Mucosa of descending colon (tissue), 3 donors: Measurements from ENCODE around the gene DAGLB. TPM values are rescaled to one million over a fixed set of nuclear protein-coding genes. Genes with fewer than 3 reads are reported as not detected.

Experiments used
- ATAC-seq: fragments of 200-7000 bp; cut with Tn5 transposase; one replicate; pipeline ENCODE4 v1.9.1; 2020; ENCODE audit warnings: mild to moderate bottlenecking, moderate library complexity
- DNase-seq, 3 donors: peaks; one replicate each; pipeline ENCODE4 v3.0.0-alpha.2; 2020
- H3K36me3 ChIP-seq: fragments of 200-600 bp; one replicate; pipeline ENCODE4 v1.8.0; 2021; ENCODE audit warnings: low read depth, mild to moderate bottlenecking
- H3K4me1 ChIP-seq: fragments of 200-600 bp; one replicate; pipeline ENCODE4 v1.8.0; 2021; ENCODE audit warnings: low read depth, mild to moderate bottlenecking
- H3K4me3 ChIP-seq: fragments of 200-600 bp; one replicate; pipeline ENCODE4 v1.8.0; 2021; ENCODE audit warnings: mild to moderate bottlenecking
- H3K9me3 ChIP-seq: fragments of 200-600 bp; one replicate; pipeline ENCODE4 v1.8.0; 2021; ENCODE audit warnings: mild to moderate bottlenecking
- intact Hi-C, 2 donors: fragments of 100-400 bp; cut with DNase I in 1 of 2; cut with micrococcal nuclease in 1 of 2; formaldehyde crosslinking; loops; one replicate each; pipeline versions ENCODE4 v1.11.0 to v1.11.1; 2022; cut with DNase I, micrococcal nuclease
- long read RNA-seq, 2 donors: library from polyadenylated mRNA; unstranded; transcript quantifications; one replicate each; pipeline ENCODE4 v2.0.0, GENCODE V29; 2019 to 2021
- total RNA-seq, 3 donors: library from RNA; stranded (reverse); fragmentation: NEBNext Ultra II Directional in 2 of 3; extraction: Animal tissue kit (Norgen Biotek cat#: 25700) in 2 of 3; gene quantifications; one replicate each; pipeline versions ENCODE4 v1.2.1 to v1.2.4, GENCODE V29; 2021 to 2023
- TF ChIP-seq, protein P1 (sequence below): fragments of 200-600 bp; IDR thresholded peaks from one replicate; pipeline ENCODE4 v1.8.0; 2022; ENCODE audit warnings: antibody characterized with exemption, mild to moderate bottlenecking
- donor health status: DM: no; HTN: no; CAD: no; lungs with moderate emphysema.
- donor health status: DM: no; HTN: no; CAD: no.
- donor health status: DM: no; HTN: yes; CAD: no.

The DAGLB gene, protein sequence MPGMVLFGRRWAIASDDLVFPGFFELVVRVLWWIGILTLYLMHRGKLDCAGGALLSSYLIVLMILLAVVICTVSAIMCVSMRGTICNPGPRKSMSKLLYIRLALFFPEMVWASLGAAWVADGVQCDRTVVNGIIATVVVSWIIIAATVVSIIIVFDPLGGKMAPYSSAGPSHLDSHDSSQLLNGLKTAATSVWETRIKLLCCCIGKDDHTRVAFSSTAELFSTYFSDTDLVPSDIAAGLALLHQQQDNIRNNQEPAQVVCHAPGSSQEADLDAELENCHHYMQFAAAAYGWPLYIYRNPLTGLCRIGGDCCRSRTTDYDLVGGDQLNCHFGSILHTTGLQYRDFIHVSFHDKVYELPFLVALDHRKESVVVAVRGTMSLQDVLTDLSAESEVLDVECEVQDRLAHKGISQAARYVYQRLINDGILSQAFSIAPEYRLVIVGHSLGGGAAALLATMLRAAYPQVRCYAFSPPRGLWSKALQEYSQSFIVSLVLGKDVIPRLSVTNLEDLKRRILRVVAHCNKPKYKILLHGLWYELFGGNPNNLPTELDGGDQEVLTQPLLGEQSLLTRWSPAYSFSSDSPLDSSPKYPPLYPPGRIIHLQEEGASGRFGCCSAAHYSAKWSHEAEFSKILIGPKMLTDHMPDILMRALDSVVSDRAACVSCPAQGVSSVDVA
- total RNA-seq = 10 to 100 TPM; 18.4 to 25.4 (median 20.3) TPM
- long read RNA-seq, donor 1, transcript DAGLB-201 (15 exons, 2,897 nt) = major isoform, 20 of 30 reads
- long read RNA-seq, donor 1, partial matches to known transcripts = 0 of 30 reads
- long read RNA-seq, donor 1, other reads (novel, unspliced or antisense) = 10 of 30 reads
- long read RNA-seq, donor 2, transcript DAGLB-201 (15 exons, 2,897 nt) = major isoform, 5 of 12 reads
- long read RNA-seq, donor 2, partial matches to known transcripts = 4 of 12 reads
- long read RNA-seq, donor 2, other reads (novel, unspliced or antisense) = 3 of 12 reads

DNA sequence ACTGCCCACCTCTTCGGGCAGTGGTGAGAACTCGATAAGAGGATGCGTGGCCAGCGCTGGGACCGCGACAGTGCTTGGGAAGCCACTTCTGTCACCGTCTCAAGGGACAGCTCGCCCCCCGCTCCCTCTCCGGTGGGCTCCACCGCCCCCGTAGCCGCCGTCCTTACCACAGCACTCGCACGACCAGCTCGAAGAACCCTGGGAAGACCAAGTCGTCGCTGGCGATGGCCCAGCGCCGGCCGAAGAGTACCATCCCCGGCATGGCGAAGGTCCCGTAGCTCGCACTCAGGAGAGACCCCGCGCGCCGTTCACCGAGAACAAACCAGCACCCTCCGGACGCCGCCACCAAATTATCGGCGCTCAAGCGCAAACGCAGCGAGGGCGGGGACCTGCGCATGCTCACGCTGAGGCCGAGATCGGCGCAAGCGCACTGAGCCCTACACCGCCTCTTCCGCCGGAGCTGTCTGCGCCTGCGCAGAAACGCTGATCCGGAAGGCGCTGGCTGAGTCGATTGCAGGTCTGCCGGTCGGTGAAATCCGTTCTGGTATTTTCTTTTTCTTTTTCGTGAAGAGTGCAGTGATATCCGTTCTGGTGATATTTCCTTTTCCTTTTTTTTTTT lies at the start of gene DAGLB:
Gene DAGLB (minus strand): TSS at position 374 of the 619 bp plus-strand sequence. CDS start 112 bp downstream, at position 262.
- Histone ChIP-seq H3K4me3 (peak within 1 kb of the TSS; percentile 70), H3K4me1 (peaks cover 5% of the 10 kb centered on the region), H3K9me3 (no peaks in the 10 kb centered on the region), H3K36me3 (no peaks in the 10 kb centered on the region)
- TF ChIP-seq, protein P1, sequence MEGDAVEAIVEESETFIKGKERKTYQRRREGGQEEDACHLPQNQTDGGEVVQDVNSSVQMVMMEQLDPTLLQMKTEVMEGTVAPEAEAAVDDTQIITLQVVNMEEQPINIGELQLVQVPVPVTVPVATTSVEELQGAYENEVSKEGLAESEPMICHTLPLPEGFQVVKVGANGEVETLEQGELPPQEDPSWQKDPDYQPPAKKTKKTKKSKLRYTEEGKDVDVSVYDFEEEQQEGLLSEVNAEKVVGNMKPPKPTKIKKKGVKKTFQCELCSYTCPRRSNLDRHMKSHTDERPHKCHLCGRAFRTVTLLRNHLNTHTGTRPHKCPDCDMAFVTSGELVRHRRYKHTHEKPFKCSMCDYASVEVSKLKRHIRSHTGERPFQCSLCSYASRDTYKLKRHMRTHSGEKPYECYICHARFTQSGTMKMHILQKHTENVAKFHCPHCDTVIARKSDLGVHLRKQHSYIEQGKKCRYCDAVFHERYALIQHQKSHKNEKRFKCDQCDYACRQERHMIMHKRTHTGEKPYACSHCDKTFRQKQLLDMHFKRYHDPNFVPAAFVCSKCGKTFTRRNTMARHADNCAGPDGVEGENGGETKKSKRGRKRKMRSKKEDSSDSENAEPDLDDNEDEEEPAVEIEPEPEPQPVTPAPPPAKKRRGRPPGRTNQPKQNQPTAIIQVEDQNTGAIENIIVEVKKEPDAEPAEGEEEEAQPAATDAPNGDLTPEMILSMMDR = no peak
- intact Hi-C loops = no loop called here
- DNase-seq (peak; percentile 94 to 98 (median 96)), ATAC-seq (peak; percentile 89)

DNA sequence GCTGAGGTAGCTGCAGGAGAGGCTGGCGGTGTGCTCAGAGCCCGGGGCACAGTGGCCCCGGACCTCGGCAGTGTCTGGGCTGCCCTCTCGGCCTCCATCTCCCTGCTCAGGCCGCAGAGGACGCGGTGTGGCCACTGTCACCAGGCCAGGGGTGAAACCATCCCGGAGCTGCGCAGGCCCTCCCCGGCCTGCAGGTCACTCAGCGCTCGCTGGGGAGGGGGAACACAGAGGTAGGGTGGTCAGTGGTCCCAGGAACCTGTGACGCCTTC lies 49.8 kb upstream of the DAGLB start:
- Histone ChIP-seq H3K36me3 (no peaks in the 10 kb centered on the region), H3K4me1 (no peaks in the 10 kb centered on the region), H3K9me3 (no peaks in the 10 kb centered on the region), H3K4me3 (no peak overlapping the region)
- intact Hi-C loops = no loop called here
- TF ChIP-seq, protein P1 = no peak
- no peak for DNase-seq
- ATAC-seq = no peak

DNA sequence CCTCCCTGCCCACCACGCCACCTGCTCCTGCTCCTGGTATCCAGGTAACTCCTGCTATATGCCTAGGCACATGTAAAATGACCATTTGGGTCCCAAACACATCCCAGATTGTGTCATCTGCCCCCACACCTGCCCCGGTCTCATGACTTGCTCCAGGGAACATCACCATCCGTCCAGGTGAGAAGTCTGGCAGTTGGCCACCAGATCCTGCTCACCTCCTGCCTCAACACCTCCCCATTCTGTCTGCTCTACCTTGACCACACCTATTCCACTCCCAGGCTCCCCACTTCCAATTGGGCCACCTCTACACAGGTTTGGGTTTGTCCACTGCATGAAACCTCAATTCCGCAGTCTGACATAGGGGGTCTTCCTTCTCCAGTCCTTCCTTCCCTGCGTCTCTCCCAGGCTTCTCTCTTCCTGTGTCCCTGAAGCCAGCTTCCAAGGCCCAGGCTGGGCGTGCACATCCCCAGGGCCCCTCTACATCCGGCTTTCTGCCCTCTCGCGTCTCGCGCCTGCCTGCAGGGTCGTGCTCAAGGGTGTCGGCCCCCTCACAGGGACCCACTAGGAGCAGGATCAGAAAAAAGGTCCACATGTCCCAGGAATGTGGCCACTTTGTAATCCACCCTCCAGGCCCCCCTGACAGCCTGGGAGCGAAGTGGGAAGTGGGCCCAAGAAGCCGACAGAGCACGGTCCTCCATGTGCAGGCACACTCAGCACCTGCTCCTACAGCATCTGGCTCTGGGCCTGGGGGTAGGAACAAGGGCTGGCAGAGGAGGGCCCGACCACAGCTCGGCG lies 49.3 kb upstream of the DAGLB start:
- Histone ChIP-seq H3K36me3 (no peaks in the 10 kb centered on the region), H3K4me3 (no peak overlapping the region), H3K4me1 (no peaks in the 10 kb centered on the region), H3K9me3 (no peaks in the 10 kb centered on the region)
- ATAC-seq = no peak
- TF ChIP-seq, protein P1 = no peak
- DNase-seq = peak in 1 of 3 donors; percentile 29
- intact Hi-C loops = no loop called here

DNA sequence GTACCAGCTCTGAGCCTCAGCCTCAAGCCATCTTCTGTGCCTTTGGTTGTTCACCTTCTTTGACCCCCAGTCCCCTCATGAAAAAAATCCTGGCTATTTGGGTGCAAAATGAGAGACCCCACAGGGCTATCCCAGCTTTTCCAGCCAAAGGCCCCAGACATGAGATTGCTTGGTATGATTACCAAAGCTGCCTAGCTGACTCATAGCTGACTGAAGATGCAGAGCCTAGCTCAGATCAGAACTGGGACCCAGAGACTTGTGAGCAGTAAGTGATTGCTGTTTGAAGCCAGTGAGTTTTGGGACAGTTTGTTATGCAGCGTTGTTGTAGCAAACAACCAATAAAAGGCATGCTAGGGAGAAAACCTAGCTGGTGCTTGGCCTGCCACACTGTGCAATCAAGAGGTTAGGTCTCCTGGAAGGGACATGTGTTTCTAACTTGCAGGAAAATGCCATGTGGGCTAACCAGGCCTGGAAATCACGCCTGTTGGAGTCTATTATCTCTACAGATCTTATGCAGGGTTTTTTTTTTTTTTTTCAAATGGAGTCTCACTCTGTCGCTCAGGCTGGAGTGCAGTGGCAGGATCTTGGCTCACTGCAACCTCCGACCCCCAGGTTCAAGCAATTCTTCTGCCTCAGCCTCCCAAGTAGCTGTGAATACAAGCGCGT lies 48.0 kb upstream of the DAGLB start:
- TF ChIP-seq, protein P1 = no peak
- no peak for DNase-seq

More for the DNA sequence above, 48.0 kb upstream of the DAGLB start:
- intact Hi-C loops = no loop called here
- Histone ChIP-seq H3K9me3 (no peaks in the 10 kb centered on the region), H3K36me3 (no peaks in the 10 kb centered on the region), H3K4me3 (no peak overlapping the region), H3K4me1 (no peaks in the 10 kb centered on the region)
- no peak for ATAC-seq
